Activated naive CD4-positive, alpha-beta T cell treated with anti-CD3 and anti-CD28 coated beads, Interleukin-2, amount 50 U/mL, for 16 hours (primary cell): ENCODE measurements around the gene OLFM2.
A peak's percentile ranks its signal among the peaks of the same experiment; 100 is the strongest.
"Not testable (repeated sequence)": the region's sequence is repeated elsewhere in the genome, so short reads cannot be mapped to it uniquely, and the experiment has no call there.

Source experiments
- DNase-seq: peaks from one replicate; pipeline ENCODE4 v3.0.0-alpha.2; 2020

OLFM2 gene

DNA sequence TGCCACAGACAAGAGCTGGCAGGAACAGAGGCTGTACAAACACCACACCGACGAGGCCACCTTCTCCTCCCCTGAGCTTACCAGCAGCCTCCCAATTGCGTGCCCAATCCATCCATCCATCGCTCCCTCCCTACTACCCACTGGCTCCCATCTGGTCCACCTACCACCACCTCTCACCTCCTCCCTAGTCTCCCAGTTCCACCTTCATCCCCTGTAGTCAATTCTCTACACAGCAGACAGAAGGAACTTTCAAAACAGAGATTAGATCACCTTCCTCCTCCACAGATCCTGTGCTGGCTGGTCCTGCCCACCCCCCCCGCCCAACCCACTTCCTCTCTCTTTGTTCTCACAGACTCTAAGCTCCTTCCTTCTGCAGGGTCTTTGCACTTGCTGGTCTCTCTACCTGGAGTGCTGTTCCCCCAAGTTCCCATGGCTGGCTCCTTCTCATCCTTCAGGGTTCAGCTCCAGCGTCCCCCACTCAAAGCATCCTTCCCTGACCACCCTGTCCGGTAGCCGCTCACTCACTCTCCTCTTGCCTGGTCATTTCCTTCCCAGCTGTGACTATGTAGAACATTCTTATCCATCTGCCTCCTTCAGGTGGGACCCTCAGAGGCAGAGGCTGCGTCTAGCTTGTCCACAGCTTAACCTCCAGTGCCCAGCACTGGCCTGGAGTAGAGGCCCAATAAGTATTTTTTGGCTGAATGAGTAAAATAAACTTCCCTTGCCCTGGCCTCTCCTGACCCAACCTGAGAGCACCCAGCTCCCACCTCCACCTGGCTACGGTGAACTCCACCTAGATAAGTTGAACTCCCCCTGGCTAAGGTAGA, 78.2 kb downstream of the OLFM2 start:
- no peak for DNase-seq

DNA sequence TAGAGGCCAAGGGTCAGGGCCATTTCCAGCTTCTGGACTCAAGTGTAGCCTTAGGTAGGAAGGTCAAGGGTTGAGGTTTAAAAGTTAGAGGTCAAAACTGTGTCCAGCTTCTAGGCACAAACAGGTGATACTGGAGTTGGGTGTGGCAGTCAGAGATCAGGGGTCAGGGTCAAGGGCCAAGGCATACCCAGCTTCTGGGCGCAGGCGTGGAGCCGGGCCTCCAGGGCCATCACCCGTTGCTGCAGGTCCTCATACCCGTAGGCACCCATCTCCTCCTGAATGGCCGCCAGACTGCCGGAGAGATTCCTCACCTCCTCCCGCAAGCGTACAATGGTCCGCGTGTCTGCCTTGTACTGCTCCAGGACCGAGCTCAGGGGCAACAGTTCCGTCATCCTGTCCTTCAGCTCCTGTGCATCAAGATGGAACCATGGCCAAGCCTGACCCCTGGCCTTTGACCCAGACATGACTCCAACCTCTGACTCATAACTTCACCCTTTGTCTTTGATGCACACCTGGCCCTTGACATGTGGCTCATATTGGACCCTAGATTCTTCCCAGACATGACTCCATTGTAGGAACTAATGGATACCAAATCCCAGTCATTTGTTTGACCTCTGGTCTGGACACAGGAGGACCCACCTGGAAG, 79.1 kb downstream of the OLFM2 start:
- no peak for DNase-seq

DNA sequence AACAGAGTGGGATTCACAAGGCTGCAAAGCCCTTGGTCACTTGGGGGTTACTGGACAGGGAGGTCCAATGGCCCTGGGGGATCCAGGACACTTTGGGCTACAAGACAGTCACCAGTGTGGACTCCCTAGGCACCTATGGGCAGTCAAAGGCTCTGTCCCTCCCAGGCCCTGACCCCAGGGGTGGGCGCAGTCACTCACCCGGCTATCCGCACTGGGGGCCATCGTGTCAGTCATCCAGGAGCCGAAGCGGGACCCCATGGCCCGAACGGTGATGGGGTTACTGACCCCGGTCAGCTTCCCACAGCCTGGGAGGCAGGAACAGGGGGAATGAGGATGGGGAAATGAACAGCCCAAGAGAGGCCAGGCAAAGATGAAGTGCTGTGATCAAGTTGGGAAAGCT, 79.7 kb downstream of the OLFM2 start:
- DNase-seq = no peak

DNA sequence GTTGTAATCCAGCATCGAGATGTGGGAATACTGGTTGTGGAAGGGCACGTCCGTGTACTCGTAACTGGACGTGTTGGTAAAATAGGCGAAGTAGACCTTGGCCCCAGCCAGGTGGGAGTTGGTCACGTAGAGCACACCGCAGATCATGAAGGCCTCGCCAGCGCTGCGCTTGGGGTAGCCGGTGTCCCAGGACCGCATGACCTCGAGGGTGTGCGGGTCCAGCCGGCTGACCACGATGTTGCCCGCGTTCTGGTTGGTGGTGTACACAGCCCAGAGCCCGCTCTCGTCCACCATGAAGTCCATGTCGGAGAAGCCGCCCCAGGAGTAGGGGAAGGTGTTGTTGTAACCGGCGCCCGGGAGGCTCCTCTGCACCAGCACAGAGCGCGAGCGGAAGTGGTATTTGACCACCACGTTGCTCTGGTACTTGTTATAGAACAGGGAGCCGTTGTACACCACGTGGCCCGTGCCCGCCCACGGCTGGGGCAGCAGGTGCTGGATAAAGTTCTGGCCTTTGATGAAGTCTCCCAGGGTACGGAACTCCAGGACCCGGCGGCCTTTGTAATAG, 82.0 kb downstream of the OLFM2 start:
- DNase-seq = no peak

DNA sequence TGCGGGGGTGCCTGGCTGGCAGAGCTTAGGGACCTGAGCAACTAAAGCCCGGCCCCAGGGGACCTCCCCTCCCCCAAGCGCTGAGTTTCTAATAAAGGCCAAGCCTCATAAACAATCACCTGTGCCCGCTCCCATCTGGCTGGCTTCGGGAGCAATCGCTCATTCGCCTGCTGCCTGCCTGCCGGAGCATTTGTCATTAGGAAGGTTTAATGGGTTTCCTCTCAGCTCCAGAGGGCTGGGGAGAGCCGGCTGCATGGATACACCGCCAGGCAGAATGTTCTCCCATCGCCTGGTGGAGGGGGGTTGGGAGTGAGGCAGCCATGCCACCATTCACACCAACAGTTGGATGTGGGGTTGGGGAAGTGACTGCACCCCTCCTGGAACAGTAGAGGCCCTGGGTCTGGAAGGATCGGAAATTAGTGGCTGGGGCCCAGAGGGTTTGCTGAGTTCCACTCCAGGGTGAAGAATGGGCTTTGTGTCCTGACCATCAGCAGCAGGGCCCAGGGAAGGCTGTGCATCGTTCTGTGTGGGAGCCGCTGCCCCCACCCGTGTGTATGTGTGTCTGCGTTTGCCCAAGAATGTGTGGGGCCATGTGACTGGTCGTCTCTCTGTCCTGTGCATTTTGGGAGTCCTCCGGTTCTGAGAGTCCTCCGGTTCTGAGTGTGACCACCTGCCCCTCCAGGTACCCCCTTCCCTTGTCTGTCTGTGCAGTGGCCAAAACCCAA, 85.9 kb downstream of the OLFM2 start:
- DNase-seq = no peak

DNA sequence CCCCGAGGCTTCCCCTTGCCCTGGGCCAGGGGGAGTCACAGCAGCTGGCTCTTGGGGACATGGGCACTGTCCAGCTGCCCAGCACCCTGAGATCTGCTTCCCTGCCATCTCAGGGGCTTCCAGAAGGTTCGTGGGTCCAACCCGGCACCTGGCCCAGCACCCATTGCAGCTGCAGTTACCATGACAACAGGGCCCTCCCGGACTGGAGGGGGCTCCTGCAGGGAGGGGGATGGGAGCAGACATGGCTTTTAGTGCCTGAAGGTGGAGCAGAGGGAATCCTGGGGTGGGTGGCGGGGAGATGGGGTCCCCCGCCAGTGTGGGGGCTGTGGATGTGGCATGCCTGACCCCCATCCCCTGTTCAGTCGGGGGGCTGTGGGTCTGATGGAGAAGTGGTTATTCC, 86.5 kb downstream of the OLFM2 start:
- DNase-seq = no peak

DNA sequence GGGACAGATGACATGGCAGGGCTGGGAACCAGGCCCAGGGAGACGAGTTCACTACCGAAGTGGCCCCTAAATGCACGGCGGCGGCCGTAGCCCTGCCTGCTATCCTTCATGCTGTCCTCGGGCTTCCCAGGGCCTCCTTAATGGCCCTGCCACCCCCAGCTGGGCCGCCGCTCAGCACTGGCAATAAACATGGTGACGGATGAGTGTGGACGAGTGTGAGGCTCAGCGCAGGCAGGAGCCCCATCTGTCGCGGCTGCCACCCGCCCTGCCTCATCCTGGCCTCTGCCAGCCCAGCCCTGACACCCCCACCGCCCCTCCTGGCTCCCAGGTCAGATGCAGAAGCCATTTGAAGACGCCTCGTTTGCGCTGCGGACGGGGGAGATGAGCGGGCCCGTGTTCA, 87.6 kb downstream of the OLFM2 start:
- no peak for DNase-seq

DNA sequence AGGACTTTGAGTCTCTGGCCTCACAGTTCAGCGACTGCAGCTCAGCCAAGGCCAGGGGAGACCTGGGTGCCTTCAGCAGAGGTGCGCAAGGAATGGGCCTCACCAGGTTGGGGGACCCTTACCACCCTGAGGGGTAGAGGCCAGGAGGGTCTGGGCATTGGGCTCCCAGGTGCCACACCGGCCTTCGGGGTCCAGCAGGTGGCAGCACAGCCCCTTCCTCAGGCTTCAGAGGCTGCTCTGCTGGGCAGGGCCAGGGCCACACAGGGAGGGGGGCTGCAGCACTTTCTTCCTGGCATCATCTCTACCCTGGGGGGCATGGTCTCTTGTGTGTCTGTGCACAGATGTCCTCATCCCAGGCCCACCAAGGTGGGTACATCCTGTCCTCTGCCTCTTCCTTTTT, 88.3 kb downstream of the OLFM2 start:
- DNase-seq = peak; percentile 47

DNA sequence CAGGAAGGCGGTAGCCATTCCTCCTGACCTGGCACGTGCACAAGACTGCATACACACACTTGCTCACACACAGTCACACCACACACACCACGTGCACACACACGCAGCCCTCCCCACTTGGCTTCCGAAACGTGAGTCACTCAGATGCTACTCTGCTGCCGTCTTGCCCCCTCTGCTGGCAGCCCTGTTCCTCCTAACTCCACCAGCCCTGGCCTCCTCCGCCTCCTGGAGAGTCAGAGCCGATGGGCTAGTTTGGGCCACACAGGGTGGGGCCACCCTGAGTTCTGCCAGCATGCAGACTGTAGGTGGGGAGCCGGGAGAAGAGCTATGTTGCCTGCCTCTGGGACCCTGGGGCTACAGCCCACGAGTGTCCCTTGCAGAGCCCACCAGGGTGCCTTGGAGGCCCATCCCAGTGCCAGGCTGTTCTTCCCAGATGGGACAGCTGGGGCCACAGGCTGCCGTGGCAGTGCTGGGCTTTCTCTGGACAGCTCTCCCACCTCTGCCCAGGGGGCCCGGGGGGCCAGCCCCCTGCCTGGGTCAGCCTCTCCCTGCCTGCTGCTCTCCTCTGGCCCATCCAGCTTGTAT, 89.1 kb downstream of the OLFM2 start:
- DNase-seq = peak; percentile 63

DNA sequence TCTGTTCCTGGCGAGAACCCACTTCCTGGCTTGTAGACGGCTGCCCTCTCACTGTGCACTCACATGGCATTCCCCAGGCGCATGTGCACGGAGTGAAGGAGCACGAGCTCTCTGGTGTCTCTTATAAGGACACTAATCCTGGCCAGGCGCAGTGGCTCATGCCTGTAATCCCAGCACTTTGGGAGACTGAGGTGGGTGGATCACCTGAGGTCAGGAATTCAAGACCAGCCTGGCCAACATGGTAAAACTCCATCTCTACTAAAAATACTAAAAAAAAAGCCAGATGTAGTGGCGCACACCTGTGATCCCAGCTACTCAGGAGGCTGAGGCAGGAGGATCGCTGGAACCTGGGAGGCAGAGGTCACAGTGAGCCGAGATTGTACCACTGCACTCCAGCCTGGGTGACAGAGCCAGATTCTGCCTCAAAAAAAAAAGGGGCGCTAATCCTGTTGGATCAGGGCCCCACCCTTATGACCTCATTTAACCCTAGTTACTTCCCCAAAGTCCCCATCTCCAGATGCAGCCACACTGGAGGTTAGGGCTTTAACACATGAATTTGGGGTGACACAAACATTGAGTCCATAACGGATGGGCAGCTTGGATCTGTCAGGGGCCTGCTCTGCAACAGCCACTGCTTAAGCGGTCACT, 92.6 kb downstream of the OLFM2 start:
- DNase-seq = not testable (repeated sequence)

DNA sequence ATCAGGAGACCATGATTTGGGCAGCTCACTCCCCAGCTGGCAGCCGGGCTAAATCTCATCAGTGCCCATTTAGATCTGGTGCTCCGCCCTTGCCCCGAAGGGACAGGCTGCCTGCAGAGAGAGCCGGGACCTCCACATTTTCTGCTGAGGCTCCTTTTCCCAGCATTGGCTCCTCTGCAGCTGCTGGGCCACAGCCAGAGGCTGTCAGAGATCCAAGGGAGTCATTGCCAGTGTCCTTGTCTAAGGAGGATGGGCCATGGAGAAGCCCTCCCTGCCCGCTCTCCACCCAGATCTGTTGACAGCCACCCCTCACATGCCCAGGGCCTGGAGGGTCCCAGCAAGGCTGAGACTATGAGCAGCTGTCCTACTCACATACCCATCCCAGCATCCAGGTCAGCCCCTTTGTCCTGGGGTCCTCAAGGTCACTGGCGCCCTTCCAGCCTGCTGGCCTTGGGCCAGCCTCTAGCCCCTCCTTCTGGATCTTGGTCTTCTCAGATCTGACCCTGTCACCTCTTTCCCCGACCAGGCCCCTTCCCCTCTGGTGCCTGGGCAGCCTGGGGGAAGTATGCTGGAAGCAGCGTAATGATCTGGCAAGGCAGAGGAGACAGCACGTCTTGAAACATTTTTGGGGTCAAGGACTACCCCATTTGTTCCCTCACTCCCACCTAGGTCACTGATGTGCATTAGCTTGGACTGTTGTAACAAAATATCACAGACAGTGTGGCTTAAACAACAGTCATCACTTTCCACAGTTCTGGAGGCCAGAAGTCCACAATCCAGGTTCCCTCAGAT, 93.3 kb downstream of the OLFM2 start:
- no peak for DNase-seq

DNA sequence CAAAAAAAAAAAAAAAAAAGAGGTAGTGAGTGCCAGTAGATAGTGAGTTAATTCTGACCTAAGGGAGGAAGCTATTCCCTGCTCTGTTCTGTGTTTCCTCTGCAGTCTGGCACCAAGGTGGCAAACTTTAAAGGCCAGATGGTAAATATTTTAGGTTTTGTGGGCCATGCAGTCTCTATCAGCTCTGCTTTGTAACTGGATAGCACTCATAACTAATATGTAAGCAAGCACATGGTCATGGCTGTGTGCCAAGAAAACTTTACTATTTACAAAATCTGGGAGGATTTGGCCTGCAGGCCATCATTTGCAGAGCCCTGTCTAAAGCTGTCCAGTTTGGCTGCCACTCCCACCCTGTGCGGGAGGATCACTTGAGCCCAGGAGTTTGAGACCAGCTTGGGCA, 96.9 kb downstream of the OLFM2 start:
- DNase-seq = no peak

DNA sequence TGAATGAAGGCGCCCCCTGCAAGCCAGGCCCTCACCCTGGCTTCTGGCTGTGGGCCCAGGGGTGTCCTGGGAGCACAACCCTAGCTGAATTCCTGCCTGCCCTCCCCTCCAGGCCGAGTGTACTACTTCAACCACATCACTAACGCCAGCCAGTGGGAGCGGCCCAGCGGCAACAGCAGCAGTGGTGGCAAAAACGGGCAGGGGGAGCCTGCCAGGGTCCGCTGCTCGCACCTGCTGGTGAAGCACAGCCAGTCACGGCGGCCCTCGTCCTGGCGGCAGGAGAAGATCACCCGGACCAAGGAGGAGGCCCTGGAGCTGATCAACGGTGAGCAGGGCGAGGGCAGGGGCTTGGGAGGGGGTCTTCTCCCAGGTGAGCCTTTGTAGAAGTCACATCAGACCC, 98.0 kb downstream of the OLFM2 start:
- DNase-seq = no peak

DNA sequence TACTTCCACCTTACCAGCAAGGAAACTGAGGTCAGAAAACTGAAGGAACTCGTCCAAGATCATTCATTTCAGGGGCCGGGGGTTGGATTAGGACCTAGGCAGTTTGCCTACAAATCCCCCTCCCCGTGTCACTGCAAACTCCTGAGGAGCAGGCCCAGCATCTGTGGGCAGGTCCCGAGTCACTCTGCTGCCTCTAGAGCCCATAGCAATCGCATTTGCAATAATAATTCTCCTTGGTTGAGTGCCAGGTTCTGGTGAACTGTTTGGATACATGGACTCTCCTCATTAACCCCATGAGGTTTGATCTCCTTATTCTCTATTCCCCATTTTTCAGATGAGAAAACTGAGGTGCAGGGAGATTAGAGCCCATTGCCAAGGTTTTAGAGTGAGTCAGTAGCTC, 100.3 kb downstream of the OLFM2 start:
- DNase-seq = no peak

DNA sequence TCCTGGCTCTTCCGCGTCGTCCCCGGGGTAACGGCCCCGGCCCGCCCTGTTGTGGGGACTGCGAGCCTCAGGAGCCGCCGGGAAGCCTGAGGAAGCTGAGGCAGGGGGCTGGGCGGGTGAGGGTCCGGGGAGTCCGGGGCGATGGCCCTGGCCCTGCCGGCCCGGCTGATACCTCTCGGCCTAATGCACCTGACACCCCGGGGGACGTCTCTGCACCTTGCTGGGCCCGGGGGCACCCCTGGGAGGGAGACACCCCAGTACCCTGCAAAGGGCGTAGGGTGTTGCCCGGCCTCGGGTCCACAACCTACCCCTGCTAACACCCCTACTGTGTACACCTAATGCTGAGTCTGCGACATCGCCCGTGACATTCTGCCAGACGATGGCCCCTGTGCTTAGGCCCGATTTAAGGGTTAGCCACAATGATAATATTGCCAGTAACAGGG, 100.8 kb downstream of the OLFM2 start:
- DNase-seq = no peak

DNA sequence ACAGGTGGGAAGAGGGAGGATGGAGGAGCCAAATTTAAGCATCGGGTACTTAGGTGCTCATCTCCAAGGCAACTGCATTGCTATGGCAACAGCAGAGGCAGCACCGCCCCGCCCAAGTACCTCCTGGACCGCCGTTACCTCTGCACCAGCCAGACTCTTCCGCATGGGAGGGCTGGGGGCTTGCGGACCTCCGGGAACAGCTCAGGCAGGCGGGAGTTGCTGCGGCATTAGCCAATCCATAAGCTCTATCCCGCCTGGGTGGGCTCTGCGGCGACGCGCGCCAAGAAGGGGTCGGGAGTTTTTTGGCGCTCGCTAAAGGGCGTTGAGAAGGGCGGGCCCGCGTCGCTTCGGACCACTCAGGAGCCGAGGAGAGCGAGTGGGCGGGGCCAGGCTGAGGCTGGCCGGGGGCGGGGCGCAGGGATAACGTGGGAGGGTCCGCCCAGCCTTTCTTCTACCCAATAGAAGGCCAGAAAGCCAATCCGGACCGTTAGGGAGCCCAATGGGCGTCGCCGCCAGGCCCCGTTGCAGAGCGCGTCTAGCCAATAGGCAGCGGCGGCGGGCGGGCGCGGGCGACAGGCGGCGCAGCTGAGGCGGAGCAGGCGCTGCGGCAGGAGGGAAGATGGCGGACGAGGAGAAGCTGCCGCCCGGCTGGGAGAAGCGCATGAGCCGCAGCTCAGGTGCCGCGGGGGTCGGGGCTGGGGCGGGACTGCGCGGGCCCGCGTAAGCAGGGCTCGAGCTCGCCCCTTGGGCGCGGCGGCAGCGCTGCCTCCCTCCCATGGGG, 101.4 kb downstream of the OLFM2 start, which contains the start of gene PIN1:
Gene PIN1, plus strand, starts transcription at position 593 of the 781 bp plus-strand sequence. Its CDS starts 27 bp downstream, at position 620.
- peak; percentile 100 for DNase-seq

DNA sequence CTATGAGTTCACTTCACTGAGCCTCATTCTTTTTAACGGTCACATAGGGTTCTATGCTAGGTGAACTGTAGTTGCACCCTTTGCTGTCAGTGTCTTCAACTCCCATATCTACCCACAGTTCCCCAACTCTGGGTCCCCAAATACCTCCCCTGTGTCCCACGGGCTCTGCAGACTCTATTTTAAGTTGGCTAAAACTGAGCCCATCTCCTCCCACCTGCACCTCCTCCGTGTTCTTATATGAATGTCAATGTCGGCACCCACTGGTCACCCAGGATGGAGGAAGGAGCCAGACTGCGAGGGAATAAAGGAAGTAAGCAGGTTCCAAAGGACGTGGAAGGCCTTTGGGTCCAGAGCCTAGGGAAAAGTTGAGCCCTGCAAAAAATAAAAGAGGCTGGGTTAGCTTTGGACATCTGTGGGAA, 102.0 kb downstream of the OLFM2 start:
- DNase-seq = no peak

DNA sequence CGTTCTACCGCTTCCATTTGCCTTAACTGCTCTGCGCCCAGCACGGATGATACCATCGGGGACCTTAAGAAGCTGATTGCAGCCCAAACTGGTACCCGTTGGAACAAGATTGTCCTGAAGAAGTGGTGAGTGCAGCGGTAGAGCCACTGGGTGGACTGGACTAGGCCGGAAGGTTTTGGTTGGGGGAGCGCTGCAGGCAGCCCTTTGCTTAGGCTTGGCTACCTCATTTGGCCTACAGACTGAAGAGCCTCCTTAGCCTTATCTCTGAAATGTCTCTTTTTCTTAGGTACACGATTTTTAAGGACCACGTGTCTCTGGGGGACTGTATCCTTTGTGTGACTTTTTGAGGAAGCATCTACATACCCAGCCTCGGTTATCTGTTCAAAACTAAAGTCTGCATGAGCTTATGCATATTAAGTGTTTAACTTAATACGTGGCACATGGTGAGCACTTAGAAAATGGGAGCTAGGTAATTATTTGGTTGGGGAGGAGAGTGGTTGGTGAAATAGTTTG, 107.7 kb downstream of the OLFM2 start:
- no peak for DNase-seq

DNA sequence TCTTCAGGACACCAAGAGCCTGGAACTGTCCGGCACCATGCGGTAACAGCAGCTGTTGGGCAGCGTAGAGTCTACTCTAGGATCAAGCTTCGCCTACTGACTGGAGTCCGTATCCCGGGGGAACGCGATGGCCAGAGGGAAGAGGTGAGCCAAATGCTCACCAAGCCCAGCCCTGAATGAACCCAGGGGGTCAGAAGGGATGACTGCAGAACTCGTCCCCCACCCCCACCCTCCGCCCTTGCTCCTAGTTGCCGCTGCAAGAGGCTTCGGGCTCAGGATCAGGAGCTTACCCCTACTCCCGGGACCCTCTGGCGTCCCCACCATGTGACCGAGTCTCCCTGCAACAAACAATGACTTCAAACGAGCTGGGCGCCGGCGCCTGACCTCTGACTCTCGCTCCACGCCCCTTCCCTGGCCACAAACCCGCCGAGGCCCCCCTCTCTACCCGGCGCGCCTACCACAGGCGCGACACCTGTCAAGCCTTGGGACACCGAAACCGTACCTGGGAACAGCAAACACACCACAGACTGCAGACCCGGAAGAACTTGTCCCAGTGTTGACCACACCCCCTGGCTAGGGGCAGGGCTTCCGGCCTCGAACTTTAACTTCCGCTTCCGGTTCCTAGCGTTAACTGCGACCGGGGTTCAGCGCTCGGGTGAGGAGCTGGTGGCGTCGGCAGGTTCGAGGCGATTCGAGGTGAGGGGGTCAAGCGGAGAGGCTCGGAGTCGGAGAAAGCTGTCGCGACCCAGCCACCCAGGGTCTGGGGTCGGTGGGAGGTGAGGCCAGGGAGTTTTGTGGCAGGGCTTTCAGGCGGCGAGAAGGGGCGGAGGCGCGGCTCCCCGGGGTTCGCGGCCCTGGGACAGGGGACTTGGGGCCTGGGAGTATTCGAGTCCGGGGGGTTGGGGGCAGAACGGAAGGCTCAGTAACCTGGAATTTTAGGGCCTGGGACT, 108.8 kb downstream of the OLFM2 start, which contains the start of gene UBL5:
Gene UBL5, plus strand, starts transcription at position 630 of the 950 bp plus-strand sequence. CDS start 420 bp downstream, outside the sequence.
- peak; percentile 89 for DNase-seq
